Breast epithelium (tissue), 4 donors: Measurements from ENCODE around the gene CRYBA2. TPM values are rescaled to one million over a fixed set of nuclear protein-coding genes. Genes with fewer than 3 reads are reported as not detected.

Source experiments
- DNase-seq, 2 donors: peaks; one replicate each; pipeline ENCODE4 v3.0.0-alpha.2; 2019; ENCODE audit warnings: low spot score in 2 of 2
- H3K27ac ChIP-seq, 2 donors: fragments of 200-600 bp; sonication (generic) in 1 of 2; one replicate each; pipeline ENCODE4 v1.5.1; 2016 to 2019; ENCODE audit warnings: mild to moderate bottlenecking in 1 of 2
- H3K27me3 ChIP-seq, 2 donors: fragments of 200-600 bp; sonication (generic) in 1 of 2; one replicate each; pipeline versions ENCODE4 v1.5.1 to v1.6.0; 2017 to 2019; ENCODE audit warnings: control low read depth in 1 of 2, mild to moderate bottlenecking in 1 of 2
- H3K36me3 ChIP-seq: fragments of 200-600 bp; one replicate; pipeline ENCODE4 v1.5.1; 2019
- H3K4me1 ChIP-seq, 2 donors: fragments of 200-600 bp; sonication (generic); one replicate each; pipeline ENCODE4 v1.5.1; 2016 to 2019; ENCODE audit warnings: control low read depth in 1 of 2
- H3K4me3 ChIP-seq, 3 donors: fragments of 200-600 bp; sonication (generic); 1 replicate in 2 of 3; 2 replicates in 1 of 3; pipeline ENCODE4 v1.5.1; 2016 to 2019; ENCODE audit warnings: mild to moderate bottlenecking in 3 of 3, moderate library complexity in 2 of 3
- H3K9me3 ChIP-seq, 2 donors: fragments of 200-600 bp; sonication (generic) in 1 of 2; one replicate each; pipeline ENCODE4 v1.5.1; 2016 to 2019; ENCODE audit warnings: control low read depth in 1 of 2
- CTCF ChIP-seq, 3 donors: fragments of 450-650 bp; IDR thresholded peaks; one replicate each; pipeline ENCODE4 v1.5.1; 2016 to 2017; ENCODE audit warnings: antibody characterized with exemption in 3 of 3, mild to moderate bottlenecking in 3 of 3, moderate library complexity in 3 of 3
- POLR2A ChIP-seq: fragments of 450-650 bp; IDR thresholded peaks from one replicate; pipeline ENCODE4 v1.6.1; 2016; ENCODE audit warnings: antibody characterized with exemption, mild to moderate bottlenecking, moderate library complexity
- POLR2AphosphoS5 ChIP-seq, 3 donors: sonication (generic); formaldehyde crosslinking; IDR thresholded peaks; one replicate each; pipeline ENCODE4 v1.6.1; 2017; ENCODE audit warnings: antibody characterized with exemption in 3 of 3
- intact Hi-C: fragments of 100-400 bp; cut with DNase I; formaldehyde crosslinking; loops from one replicate; pipeline ENCODE4 v1.15.1; 2023; ENCODE audit warnings: low total_unique reads
- total RNA-seq, 3 donors: library from RNA; depleted of rRNA; stranded (reverse); fragments of >200 nt; gene quantifications; one replicate each; pipeline ENCODE4 v1.1.0, GENCODE V29; 2016

CRYBA2 gene
- total RNA-seq, 3 donors from 2014 or later = not detected

DNA sequence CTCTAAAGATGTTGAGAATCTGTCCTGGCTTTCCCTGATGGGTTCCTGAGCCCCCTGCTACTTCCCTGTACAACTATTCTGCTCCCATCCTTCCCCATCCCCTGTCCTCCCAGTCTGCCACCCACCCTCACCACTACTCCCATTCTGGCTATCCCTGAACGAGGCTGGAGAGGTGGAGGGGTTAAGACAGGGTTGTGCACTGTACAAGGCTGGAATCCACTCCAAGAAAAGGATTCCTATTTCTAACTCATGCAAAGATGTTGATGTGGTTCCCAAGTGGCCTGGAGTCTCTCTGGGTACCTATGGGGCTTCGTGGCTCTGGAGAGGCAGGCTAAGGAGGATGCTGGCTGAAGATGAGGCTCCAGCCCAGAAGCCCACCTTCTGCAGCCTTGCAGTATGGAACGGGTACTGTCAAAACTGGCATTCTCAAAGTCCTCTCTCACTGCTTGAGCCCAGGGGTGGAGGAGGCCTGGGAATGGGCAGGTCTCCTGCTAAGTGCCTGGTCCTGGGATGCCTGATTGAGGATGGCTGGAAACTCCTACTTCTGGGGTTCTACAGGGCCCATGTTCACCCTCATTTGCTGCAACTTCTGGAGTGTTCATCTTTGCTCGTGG is 7.0 kb downstream of the CRYBA2 start:
- no peak overlapping the region for H3K27ac ChIP-seq
- DNase-seq = no peak

GRCh38 chr2:218985325-218986091 is 7.7 kb downstream of the CRYBA2 start:
- H3K4me3 ChIP-seq = peak overlapping the region in 1 of 3 donors; percentile 54
- no peaks in the 10 kb centered on the region for H3K36me3 ChIP-seq
- no peak overlapping the region for H3K27ac ChIP-seq
- intact Hi-C loops = no loop called here
- TF ChIP-seq POLR2AphosphoS5 (IDR thresholded peaks at IDR 0.05) (no peak), POLR2A (no peak), CTCF (IDR thresholded peaks at IDR 0.05) (no peak)
- H3K9me3 ChIP-seq = no peaks in the 10 kb centered on the region
- H3K4me1 ChIP-seq = peaks cover 10% of the 10 kb centered on the region in 2 donors
- H3K27me3 ChIP-seq = peaks cover 8 to 99% of the 10 kb centered on the region in 2 donors
- no peak for DNase-seq

More for the DNA sequence above, 7.0 kb downstream of the CRYBA2 start:
- H3K9me3 ChIP-seq = no peaks in the 10 kb centered on the region
- H3K36me3 ChIP-seq = no peaks in the 10 kb centered on the region
- no peak overlapping the region for H3K4me3 ChIP-seq
- intact Hi-C loops = no loop called here
- peaks cover 4 to 10% of the 10 kb centered on the region in 2 donors for H3K4me1 ChIP-seq
- no peak for TF ChIP-seq POLR2A
- TF ChIP-seq CTCF (IDR thresholded peaks at IDR 0.05) = no peak
- no peak for TF ChIP-seq POLR2AphosphoS5 (IDR thresholded peaks at IDR 0.05)
- peaks cover 4 to 99% of the 10 kb centered on the region in 2 donors for H3K27me3 ChIP-seq

GRCh38 chr2:218985021-218985324 is 8.2 kb downstream of the CRYBA2 start, which contains the start of gene FEV:
Gene FEV, minus strand, starts transcription at chr2:218985184. Its CDS starts 109 bp downstream, at chr2:218985075.
- no peak for DNase-seq
- TF ChIP-seq POLR2AphosphoS5 (IDR thresholded peaks at IDR 0.05) = no peak
- TF ChIP-seq CTCF (IDR thresholded peaks at IDR 0.05) = no peak
- H3K27me3 ChIP-seq = peaks cover 8 to 97% of the 10 kb centered on the region in 2 donors
- peaks cover 10% of the 10 kb centered on the region in 2 donors for H3K4me1 ChIP-seq
- H3K27ac ChIP-seq = no peak within 1 kb of the TSS
- intact Hi-C loops = no loop called here
- peak within 1 kb of the TSS in 2 of 3 donors; percentile 20 to 54 for H3K4me3 ChIP-seq
- H3K36me3 ChIP-seq = no peaks in the 10 kb centered on the region
- H3K9me3 ChIP-seq = no peaks in the 10 kb centered on the region

DNA sequence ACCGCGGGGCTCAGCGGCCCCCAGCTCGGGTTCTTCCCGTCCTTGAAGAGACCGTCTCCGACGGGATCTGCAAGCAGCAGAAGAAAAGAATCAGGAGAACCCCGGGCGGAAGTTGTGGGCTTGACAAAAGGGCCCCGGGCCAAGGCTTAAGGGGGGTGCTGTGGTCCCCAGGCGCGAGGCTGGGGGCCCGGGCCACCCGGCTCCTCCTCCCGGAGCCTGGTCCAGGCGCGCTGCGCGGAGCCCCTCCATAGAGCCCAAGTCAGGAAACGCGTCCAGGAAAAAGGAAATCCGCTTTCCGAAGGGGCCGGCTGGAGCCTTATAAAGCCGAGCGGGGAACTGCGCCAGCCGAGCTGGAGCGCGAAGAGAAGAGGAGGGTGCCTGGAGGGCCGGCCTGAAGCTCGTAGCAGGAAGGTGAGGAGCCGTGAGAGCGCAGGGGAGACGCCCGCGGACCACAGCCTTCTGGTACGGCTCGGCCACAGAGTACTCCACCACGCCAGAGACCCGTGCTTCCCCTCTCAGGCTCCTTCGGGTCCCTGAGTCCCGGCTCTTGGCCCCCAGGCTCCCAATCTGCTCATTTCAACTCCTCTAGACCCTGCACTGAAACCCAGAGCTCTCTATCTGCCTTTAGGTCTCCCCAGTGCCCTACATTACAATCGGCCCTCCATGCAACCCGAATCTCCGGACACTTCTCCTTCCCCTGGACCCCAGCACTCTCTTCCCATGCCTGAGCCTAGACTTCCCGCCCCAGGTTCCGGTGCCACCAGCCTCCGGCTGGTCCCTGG is 8.8 kb downstream of the CRYBA2 start:
- TF ChIP-seq CTCF (IDR thresholded peaks at IDR 0.05) (no peak), POLR2A (no peak), POLR2AphosphoS5 (IDR thresholded peaks at IDR 0.05) (no peak)
- H3K9me3 ChIP-seq = no peaks in the 10 kb centered on the region
- intact Hi-C loops = no loop called here
- peak overlapping the region in 2 of 3 donors; percentile 20 to 54 for H3K4me3 ChIP-seq
- DNase-seq = no peak
- H3K27me3 ChIP-seq = peaks cover 8 to 97% of the 10 kb centered on the region in 2 donors
- no peaks in the 10 kb centered on the region for H3K36me3 ChIP-seq
- peaks cover 10% of the 10 kb centered on the region in 2 donors for H3K4me1 ChIP-seq
- H3K27ac ChIP-seq = no peak overlapping the region

DNA sequence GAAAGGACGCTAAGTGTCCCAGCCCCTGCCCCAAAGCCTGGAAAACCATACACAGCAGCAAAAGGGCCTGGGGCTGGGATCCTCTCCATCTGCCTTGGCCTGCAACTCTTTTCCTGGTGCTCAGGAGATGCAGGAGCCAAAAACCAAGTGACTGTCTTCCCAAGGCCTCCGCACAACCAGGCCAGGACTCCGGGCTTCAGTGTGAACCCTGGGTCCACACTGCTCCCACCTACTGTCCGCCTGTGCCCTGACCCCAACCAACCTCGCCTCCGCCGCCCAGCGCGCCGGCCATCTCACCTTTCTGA is 9.3 kb downstream of the CRYBA2 start:
- H3K36me3 ChIP-seq = no peaks in the 10 kb centered on the region
- H3K4me1 ChIP-seq = peaks cover 10% of the 10 kb centered on the region in 2 donors
- DNase-seq = no peak
- peak overlapping the region in 1 of 3 donors; percentile 54 for H3K4me3 ChIP-seq
- peaks cover 8 to 97% of the 10 kb centered on the region in 2 donors for H3K27me3 ChIP-seq
- no peaks in the 10 kb centered on the region for H3K9me3 ChIP-seq
- intact Hi-C loops = no loop called here
- H3K27ac ChIP-seq = no peak overlapping the region
- TF ChIP-seq CTCF (IDR thresholded peaks at IDR 0.05) (no peak), POLR2AphosphoS5 (IDR thresholded peaks at IDR 0.05) (no peak), POLR2A (no peak)
